Activated T-cell treated with anti-CD3 and anti-CD28 coated beads, Interleukin-2, amount 50 U/mL, for 1 hour (primary cell): ENCODE measurements around the gene CADM2.

ENCODE experiments used
- DNase-seq: peaks from one replicate; pipeline ENCODE4 v3.0.0-alpha.2; 2020

CADM2 gene

GRCh38 chr3:86047161-86047560 lies 1088.4 kb downstream of the CADM2 start:
- DNase-seq, result no peak

- no peak for DNase-seq
Observed at GRCh38 chr3:86051058-86051457, 1092.3 kb downstream of the CADM2 start.

GRCh38 chr3:86056032-86056431 lies 1097.2 kb downstream of the CADM2 start:
- DNase-seq, result no peak

GRCh38 chr3:86056962-86057361 lies 1098.2 kb downstream of the CADM2 start:
- DNase-seq, result no peak

GRCh38 chr3:86073799-86074198 lies 1115.0 kb downstream of the CADM2 start:
- DNase-seq, result no peak

GRCh38 chr3:86087160-86087871 lies 1128.5 kb downstream of the CADM2 start:
- no peak for DNase-seq

- no peak for DNase-seq
Observed at GRCh38 chr3:86104154-86104553, 1145.4 kb downstream of the CADM2 start.

GRCh38 chr3:86109434-86109833 lies 1150.6 kb downstream of the CADM2 start:
- DNase-seq, result no peak
